Measurements from ENCODE around the gene AGPAT3.

DNA sequence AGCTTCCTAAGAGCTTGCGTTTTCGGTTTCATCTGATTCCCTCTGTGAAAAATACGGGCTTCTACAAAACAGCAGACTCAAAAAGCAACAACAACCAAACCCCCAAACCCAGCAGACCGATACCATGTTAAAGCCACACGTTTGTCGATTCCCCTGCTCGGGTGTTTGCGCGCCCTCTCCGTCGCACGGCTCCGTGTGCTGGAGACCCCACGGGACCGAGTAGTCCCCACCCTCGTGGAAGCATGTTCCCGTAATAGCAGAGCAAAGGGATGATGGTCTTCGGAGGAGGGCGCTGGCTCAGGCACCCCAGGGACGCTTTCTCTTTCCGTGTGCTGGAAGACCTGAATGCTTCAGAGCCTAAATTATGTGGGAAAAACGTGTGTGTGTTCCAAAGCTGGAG is 42.7 kb downstream of the AGPAT3 start:
- TF ChIP-seq, protein P1, sequence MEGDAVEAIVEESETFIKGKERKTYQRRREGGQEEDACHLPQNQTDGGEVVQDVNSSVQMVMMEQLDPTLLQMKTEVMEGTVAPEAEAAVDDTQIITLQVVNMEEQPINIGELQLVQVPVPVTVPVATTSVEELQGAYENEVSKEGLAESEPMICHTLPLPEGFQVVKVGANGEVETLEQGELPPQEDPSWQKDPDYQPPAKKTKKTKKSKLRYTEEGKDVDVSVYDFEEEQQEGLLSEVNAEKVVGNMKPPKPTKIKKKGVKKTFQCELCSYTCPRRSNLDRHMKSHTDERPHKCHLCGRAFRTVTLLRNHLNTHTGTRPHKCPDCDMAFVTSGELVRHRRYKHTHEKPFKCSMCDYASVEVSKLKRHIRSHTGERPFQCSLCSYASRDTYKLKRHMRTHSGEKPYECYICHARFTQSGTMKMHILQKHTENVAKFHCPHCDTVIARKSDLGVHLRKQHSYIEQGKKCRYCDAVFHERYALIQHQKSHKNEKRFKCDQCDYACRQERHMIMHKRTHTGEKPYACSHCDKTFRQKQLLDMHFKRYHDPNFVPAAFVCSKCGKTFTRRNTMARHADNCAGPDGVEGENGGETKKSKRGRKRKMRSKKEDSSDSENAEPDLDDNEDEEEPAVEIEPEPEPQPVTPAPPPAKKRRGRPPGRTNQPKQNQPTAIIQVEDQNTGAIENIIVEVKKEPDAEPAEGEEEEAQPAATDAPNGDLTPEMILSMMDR (IDR thresholded peaks at IDR 0.05) = no peak
- TF ChIP-seq POLR2A (IDR thresholded peaks at IDR 0.05) = no peak
